NCI-H1048 (cell line): ENCODE results near the gene COASY.
A peak's percentile ranks its signal among the peaks of the same experiment; 100 is the strongest.
"Not testable (repeated sequence)": the region's sequence is repeated elsewhere in the genome, so short reads cannot be mapped to it uniquely, and the experiment has no call there.

Experiments used
- DNase-seq: peaks from one replicate; lab custom pipeline; 2025; lab: John Stamatoyannopoulos, UW

The COASY gene

GRCh38 chr17:42574463-42574862 lies 12.5 kb downstream of the COASY start:
- no peak for DNase-seq

- DNase-seq = no peak
Measured at GRCh38 chr17:42577140-42577531, 15.2 kb downstream of the COASY start.

- DNase-seq = peak; percentile 91
Measured at GRCh38 chr17:42577532-42578281, 15.8 kb downstream of the COASY start, which contains the start of gene PSMC3IP. Gene PSMC3IP, minus strand, starts transcription at chr17:42577729. Its CDS starts 43 bp downstream, at chr17:42577686.

GRCh38 chr17:42578282-42578869 lies 16.4 kb downstream of the COASY start:
- peak; percentile 50 for DNase-seq

GRCh38 chr17:42579794-42580551 lies 18.0 kb downstream of the COASY start:
- no peak for DNase-seq

- no peak for DNase-seq
Measured at GRCh38 chr17:42581744-42582270, 19.9 kb downstream of the COASY start.

GRCh38 chr17:42584880-42585279 lies 22.9 kb downstream of the COASY start:
- DNase-seq = no peak

GRCh38 chr17:42585353-42585752 lies 23.4 kb downstream of the COASY start:
- no peak for DNase-seq

- DNase-seq = no peak
Measured at GRCh38 chr17:42586514-42587230, 24.7 kb downstream of the COASY start.

GRCh38 chr17:42590886-42591285 lies 28.9 kb downstream of the COASY start:
- DNase-seq = no peak

GRCh38 chr17:42591411-42591810 lies 29.5 kb downstream of the COASY start:
- no peak for DNase-seq

- DNase-seq = no peak
Measured at GRCh38 chr17:42596386-42596785, 34.4 kb downstream of the COASY start.

GRCh38 chr17:42598905-42599304 lies 37.0 kb downstream of the COASY start:
- no peak for DNase-seq

GRCh38 chr17:42603318-42603717 lies 41.4 kb downstream of the COASY start:
- no peak for DNase-seq

- no peak for DNase-seq
Measured at GRCh38 chr17:42607769-42608168, 45.8 kb downstream of the COASY start.

GRCh38 chr17:42608305-42609181 lies 46.6 kb downstream of the COASY start:
- no peak for DNase-seq

GRCh38 chr17:42609182-42609813 lies 47.4 kb downstream of the COASY start, which contains the start of the genes RETREG3 and TUBG1:
Gene RETREG3, minus strand, starts transcription at chr17:42609374. Its CDS starts 50 bp downstream, at chr17:42609324.
Gene TUBG1, plus strand, starts transcription at chr17:42609683. Its CDS starts 55 bp downstream, at chr17:42609738.
- DNase-seq = peak; percentile 95

- not testable (repeated sequence) for DNase-seq
Measured at GRCh38 chr17:42609814-42610801, 48.2 kb downstream of the COASY start.

- DNase-seq = no peak
Measured at GRCh38 chr17:42612013-42612412, 50.1 kb downstream of the COASY start.
